Measurements from ENCODE around the gene TM2D1.

- no peak for TF ChIP-seq GATA2 (IDR thresholded peaks at IDR 0.05; ENCODE audit: low read depth, low read length)
- TF ChIP-seq GATA3 (IDR thresholded peaks at IDR 0.05; ENCODE audit: low read depth, low read length) = no peak
Measured at GRCh38 chr1:61655453-61655852, 69.5 kb downstream of the TM2D1 start.

Data from SH-SY5Y (cell line).